ENCODE data around the gene DMAC2. TPM values are rescaled to one million over a fixed set of nuclear protein-coding genes. Genes with fewer than 3 reads are reported as not detected.
A peak's percentile ranks its signal among the peaks of the same experiment; 100 is the strongest.
"Not testable (repeated sequence)": the region's sequence is repeated elsewhere in the genome, so short reads cannot be mapped to it uniquely, and the experiment has no call there.

Gene DMAC2
- 10 to 100 TPM; 58.3 to 58.5 TPM for total RNA-seq
- polyA plus RNA-seq (ENCODE audit: insufficient read length in 6 of 6): 10 to 100 TPM; 48.4 to 64.6 (median 58.4) TPM
- long read RNA-seq, donor 1, transcript DMAC2-201 (6 exons, 1,692 nt): major isoform, 14 of 37 reads
- long read RNA-seq, donor 1, transcript DMAC2-208 (5 exons, 979 nt): minor isoform, 11 of 37 reads
- long read RNA-seq, donor 1, partial matches to known transcripts: 6 of 37 reads
- long read RNA-seq, donor 1, other reads (novel, unspliced or antisense): 0 of 37 reads
- long read RNA-seq, donor 2, transcript DMAC2-201 (6 exons, 1,692 nt): major isoform, 12 of 26 reads
- long read RNA-seq, donor 2, partial matches to known transcripts: 6 of 26 reads
- long read RNA-seq, donor 2, other reads (novel, unspliced or antisense): 0 of 26 reads
- long read RNA-seq, donor 3, transcript DMAC2-201 (6 exons, 1,692 nt): major isoform, 10 of 24 reads
- long read RNA-seq, donor 3, partial matches to known transcripts: 7 of 24 reads
- long read RNA-seq, donor 3, other reads (novel, unspliced or antisense): 0 of 24 reads
- long read RNA-seq, donor 4, transcript DMAC2-201 (6 exons, 1,692 nt): major isoform, 23 of 42 reads
- long read RNA-seq, donor 4, partial matches to known transcripts: 7 of 42 reads
- long read RNA-seq, donor 4, other reads (novel, unspliced or antisense): 2 of 42 reads
- long read RNA-seq, donor 5, transcript DMAC2-201 (6 exons, 1,692 nt): major isoform, 10 of 18 reads
- long read RNA-seq, donor 5, transcript DMAC2-208 (5 exons, 979 nt): minor isoform, 6 of 18 reads
- long read RNA-seq, donor 5, partial matches to known transcripts: 0 of 18 reads
- long read RNA-seq, donor 5, other reads (novel, unspliced or antisense): 0 of 18 reads
- long read RNA-seq, donor 6, transcript DMAC2-201 (6 exons, 1,692 nt): major isoform, 11 of 18 reads
- long read RNA-seq, donor 6, partial matches to known transcripts: 0 of 18 reads
- long read RNA-seq, donor 6, other reads (novel, unspliced or antisense): 0 of 18 reads
- long read RNA-seq, donor 7, transcript DMAC2-201 (6 exons, 1,692 nt): major isoform, 9 of 13 reads
- long read RNA-seq, donor 7, partial matches to known transcripts: 0 of 13 reads
- long read RNA-seq, donor 7, other reads (novel, unspliced or antisense): 0 of 13 reads
- long read RNA-seq, donor 8, transcript DMAC2-201 (6 exons, 1,692 nt): major isoform, 9 of 16 reads
- long read RNA-seq, donor 8, partial matches to known transcripts: 0 of 16 reads
- long read RNA-seq, donor 8, other reads (novel, unspliced or antisense): 0 of 16 reads
- long read RNA-seq, donor 9: 0 reads
- long read RNA-seq, donor 10, transcript DMAC2-201 (6 exons, 1,692 nt): major isoform, 50 of 87 reads
- long read RNA-seq, donor 10, transcript DMAC2-208 (5 exons, 979 nt): minor isoform, 10 of 87 reads
- long read RNA-seq, donor 10, partial matches to known transcripts: 12 of 87 reads
- long read RNA-seq, donor 10, other reads (novel, unspliced or antisense): 10 of 87 reads
- long read RNA-seq, donor 11: 0 reads
- long read RNA-seq, donor 12, transcript DMAC2-201 (6 exons, 1,692 nt): major isoform, 14 of 15 reads
- long read RNA-seq, donor 12, partial matches to known transcripts: 0 of 15 reads
- long read RNA-seq, donor 12, other reads (novel, unspliced or antisense): 0 of 15 reads

- peak; percentile 27 for TF ChIP-seq CTCF (IDR thresholded peaks at IDR 0.05)
- Histone ChIP-seq H3K4me1 (peaks cover 5 to 23% of the 10 kb centered on the region in 2 donors), H3K9me3 (no peaks in the 10 kb centered on the region), H3K27me3 (no peaks in the 10 kb centered on the region), H3K36me3 (peaks cover 0 to 30% of the 10 kb centered on the region in 2 donors), H3K4me3 (peak within 1 kb of the TSS; percentile 62 to 74), H3K27ac (peak within 1 kb of the TSS; percentile 93 to 94)
- DNase-seq (peak; percentile 96 to 98 (median 96)), ATAC-seq (peak; percentile 97)
- intact Hi-C loops (cut with DNase I): loop anchor here in 1 of 2 donors (10.0 kb wide), 2 partner anchors 95 to 125 kb away; no protein-coding TSS in a partner anchor
These were observed at the start of gene DMAC2 for GRCh38 chr19:41439441-41440222. TSS of gene DMAC2 (minus strand) at chr19:41439912. CDS start at chr19:41439899, 13 bp downstream.

GRCh38 chr19:41486953-41487352 is 47.2 kb upstream of the DMAC2 start:
- H3K27ac ChIP-seq; ATAC-seq; H3K4me3 ChIP-seq; H3K4me1 ChIP-seq; intact Hi-C loops (cut with DNase I); H3K9me3 ChIP-seq; H3K36me3 ChIP-seq; DNase-seq: not testable (repeated sequence)
- H3K27me3 ChIP-seq: peaks cover 0 to 35% of the 10 kb centered on the region in 2 donors

- no peak overlapping the region for H3K4me3 ChIP-seq
- H3K9me3 ChIP-seq: no peaks in the 10 kb centered on the region
- peaks cover 0 to 46% of the 10 kb centered on the region in 2 donors for H3K27me3 ChIP-seq
- no peaks in the 10 kb centered on the region for H3K36me3 ChIP-seq
- DNase-seq: no peak
- peaks cover 0 to 6% of the 10 kb centered on the region in 2 donors for H3K4me1 ChIP-seq
- ATAC-seq: no peak
- intact Hi-C loops (cut with DNase I): no loop called here
- no peak for TF ChIP-seq CTCF (IDR thresholded peaks at IDR 0.05)
- H3K27ac ChIP-seq: no peak overlapping the region
These were observed 45.1 kb upstream of the DMAC2 start for GRCh38 chr19:41484822-41485221.

- ATAC-seq: no peak
These were observed 40.6 kb upstream of the DMAC2 start for GRCh38 chr19:41480336-41480735.

More at GRCh38 chr19:41480336-41480735, 40.6 kb upstream of the DMAC2 start:
- H3K27me3 ChIP-seq: peaks cover 0 to 50% of the 10 kb centered on the region in 2 donors
- H3K9me3 ChIP-seq: no peaks in the 10 kb centered on the region
- H3K4me1 ChIP-seq: peaks cover 0 to 6% of the 10 kb centered on the region in 2 donors
- no peak for TF ChIP-seq CTCF (IDR thresholded peaks at IDR 0.05)
- no peaks in the 10 kb centered on the region for H3K36me3 ChIP-seq
- intact Hi-C loops (cut with DNase I): no loop called here
- DNase-seq: no peak
- H3K27ac ChIP-seq: peak overlapping the region; percentile 45 to 72
- no peak overlapping the region for H3K4me3 ChIP-seq
